K562 (cell line): ENCODE results near the gene OR8B4. TPM values are rescaled to one million over a fixed set of nuclear protein-coding genes. Genes with fewer than 3 reads are reported as not detected.

ENCODE experiments used
- C11orf30 ChIP-seq: fragments of 450-650 bp; IDR thresholded peaks from 2 replicates; pipeline ENCODE4 v1.6.1; 2016; ENCODE audit warnings: low read depth, mild to moderate bottlenecking
- CLOCK ChIP-seq: fragments of 250-450 bp; sonication (Bioruptor Pico); IDR thresholded peaks from 2 replicates; pipeline ENCODE4 v1.4.0; 2020; ENCODE audit warnings: mild to moderate bottlenecking, moderate library complexity, borderline replicate concordance
- CTBP1 ChIP-seq: fragments of 450-650 bp; IDR thresholded peaks from 2 replicates; pipeline ENCODE4 v1.6.1; 2016; ENCODE audit warnings: borderline replicate concordance
- E2F1 ChIP-seq: sonication (generic); formaldehyde crosslinking; IDR thresholded peaks from 2 replicates; pipeline ENCODE4 v1.8.1; 2023; ENCODE audit warnings: mild to moderate bottlenecking, missing genetic modification reagents, moderate library complexity
- GTF2F1 ChIP-seq: IDR thresholded peaks from 2 replicates; pipeline ENCODE4 v1.6.1; 2011; ENCODE audit warnings: low read depth, low read length, improper control_type of control experiment
- JUND ChIP-seq, 2 experiments: IDR thresholded peaks; 2 replicates in 1 of 2; 3 replicates in 1 of 2; pipeline ENCODE4 v1.6.1; 2011; ENCODE audit warnings: borderline replicate concordance in 2 of 2, low read depth in 2 of 2, low read length in 2 of 2, improper control_type of control experiment in 1 of 2, missing biosample characterization in 1 of 2, missing genetic modification characterization in 1 of 2, missing genetic modification reagents in 1 of 2
- LCOR ChIP-seq: sonication (generic); formaldehyde crosslinking; IDR thresholded peaks from 2 replicates; pipeline ENCODE4 v1.8.0; 2022; ENCODE audit warnings: mild to moderate bottlenecking, missing genetic modification reagents
- MAFF ChIP-seq: IDR thresholded peaks from 2 replicates; pipeline ENCODE4 v1.6.1; 2012; ENCODE audit warnings: low read length, improper control_type of control experiment
- MCM3 ChIP-seq: fragments of 450-650 bp; IDR thresholded peaks from 2 replicates; pipeline ENCODE4 v1.6.1; 2016
- RUNX1 ChIP-seq: sonication (generic); IDR thresholded peaks from 2 replicates; pipeline ENCODE4 v1.6.1; 2016; ENCODE audit warnings: antibody characterized with exemption, low read depth
- SOX6 ChIP-seq: fragments of 450-650 bp; IDR thresholded peaks from 2 replicates; pipeline ENCODE4 v1.6.1; 2014; ENCODE audit warnings: mild to moderate bottlenecking
- TCF3 ChIP-seq: sonication (generic); formaldehyde crosslinking; IDR thresholded peaks from 2 replicates; pipeline ENCODE4 v1.4.0; 2020; ENCODE audit warnings: mild to moderate bottlenecking, missing genetic modification reagents
- ZFX ChIP-seq: sonication (generic); formaldehyde crosslinking; IDR thresholded peaks from 2 replicates; pipeline ENCODE4 v1.8.0; 2022; ENCODE audit warnings: mild to moderate bottlenecking, missing genetic modification reagents, moderate library complexity
- ZNF121 ChIP-seq: sonication (generic); formaldehyde crosslinking; conservative IDR thresholded peaks from 2 replicates; pipeline ENCODE4 v1.8.0; 2022; ENCODE audit warnings: missing genetic modification reagents
- ZNF444 ChIP-seq: fragments of 250-450 bp; sonication (Bioruptor Pico); IDR thresholded peaks from 2 replicates; pipeline ENCODE4 v1.4.0; 2020; ENCODE audit warnings: mild to moderate bottlenecking, moderate library complexity
- ZNF609 ChIP-seq: sonication (generic); formaldehyde crosslinking; IDR thresholded peaks from 2 replicates; pipeline ENCODE4 v1.8.1; 2023; ENCODE audit warnings: missing genetic modification reagents, mild to moderate bottlenecking, borderline replicate concordance
- ZNF695 ChIP-seq: fragments of 450-650 bp; formaldehyde crosslinking; IDR thresholded peaks from 2 replicates; pipeline ENCODE4 v1.4.0; 2020; ENCODE audit warnings: mild to moderate bottlenecking, moderate library complexity
- ZNF696 ChIP-seq: fragments of 250-450 bp; sonication (Bioruptor Pico); conservative IDR thresholded peaks from 2 replicates; pipeline ENCODE4 v1.4.0; 2020; ENCODE audit warnings: mild to moderate bottlenecking, moderate library complexity
- ZSCAN32 ChIP-seq: fragments of 450-650 bp; formaldehyde crosslinking; IDR thresholded peaks from 2 replicates; pipeline ENCODE4 v1.4.0; 2020; ENCODE audit warnings: mild to moderate bottlenecking, moderate library complexity
- polyA plus RNA-seq, 8 experiments: library from polyadenylated mRNA; depleted of rRNA in 4 of 8; stranded (reverse) in 5 of 8; unstranded in 3 of 8; fragments of >200 nt; fragmentation: Nextera tagmentation in 2 of 8; fragmentation: Illumina TruSeq in 1 of 8; extraction: Ambion mirVana in 2 of 8; extraction: Trizol in 1 of 8; gene quantifications; 2 replicates each; pipeline versions ENCODE4 v1.2.1 to v1.2.3, GENCODE V29; 2011 to 2014; ENCODE audit warnings: inconsistent platforms in 1 of 8, missing spikeins in 1 of 8
- total RNA-seq, 7 experiments: library from RNA; depleted of rRNA in 6 of 7; stranded (reverse); fragments of >200 nt in 6 of 7; fragmentation: Illumina TruSeq in 2 of 7; extraction: Trizol in 2 of 7; gene quantifications; 2 replicates each; pipeline versions ENCODE4 v1.2.1 to v1.2.3, GENCODE V29; 2011 to 2021; ENCODE audit warnings: low replicate concordance in 1 of 7
- TF ChIP-seq, protein P1 (sequence below): IDR thresholded peaks from 2 replicates; pipeline ENCODE4 v1.6.1; 2016; ENCODE audit warnings: missing genetic modification characterization, missing compliant biosample characterization

OR8B4 gene
- total and polyA plus RNA-seq, 9 of the 15 experiments (the other 6 are each of a cell fraction or from before 2014, with no cell fraction given): not detected

- TF ChIP-seq CLOCK (CRISPR knock-in tag) (no peak), GTF2F1 (no peak), CTBP1 (peak; percentile 74; the same call in 1 of the 2 replicates), ZNF609 (CRISPR knock-in tag) (no peak), ZNF696 (CRISPR knock-in tag) (no peak), LCOR (CRISPR knock-in tag) (peak; percentile 87; the same call in 1 of the 2 replicates), ZNF444 (CRISPR knock-in tag) (no peak), JUND (IDR thresholded peaks at IDR 0.05; ENCODE audit: borderline replicate concordance, low read depth, low read length) (peak; percentile 79; the same call in 1 of the 2 replicates), JUND (tag; IDR thresholded peaks at IDR 0.05; ENCODE audit: borderline replicate concordance, low read depth, low read length) (peak; percentile 80; the same call in 2 of the 3 replicates), C11orf30 (peak; percentile 89), TCF3 (CRISPR knock-in tag) (peak; percentile 36), ZNF695 (CRISPR knock-in tag) (no peak), E2F1 (CRISPR knock-in tag) (no peak), SOX6 (peak; percentile 92), MAFF (peak; percentile 87; the same call in 1 of the 2 replicates), ZNF121 (no peak), MCM3 (no peak), RUNX1 (no peak), ZFX (CRISPR knock-in tag) (no peak), ZSCAN32 (CRISPR knock-in tag) (no peak)
- TF ChIP-seq, protein P1, sequence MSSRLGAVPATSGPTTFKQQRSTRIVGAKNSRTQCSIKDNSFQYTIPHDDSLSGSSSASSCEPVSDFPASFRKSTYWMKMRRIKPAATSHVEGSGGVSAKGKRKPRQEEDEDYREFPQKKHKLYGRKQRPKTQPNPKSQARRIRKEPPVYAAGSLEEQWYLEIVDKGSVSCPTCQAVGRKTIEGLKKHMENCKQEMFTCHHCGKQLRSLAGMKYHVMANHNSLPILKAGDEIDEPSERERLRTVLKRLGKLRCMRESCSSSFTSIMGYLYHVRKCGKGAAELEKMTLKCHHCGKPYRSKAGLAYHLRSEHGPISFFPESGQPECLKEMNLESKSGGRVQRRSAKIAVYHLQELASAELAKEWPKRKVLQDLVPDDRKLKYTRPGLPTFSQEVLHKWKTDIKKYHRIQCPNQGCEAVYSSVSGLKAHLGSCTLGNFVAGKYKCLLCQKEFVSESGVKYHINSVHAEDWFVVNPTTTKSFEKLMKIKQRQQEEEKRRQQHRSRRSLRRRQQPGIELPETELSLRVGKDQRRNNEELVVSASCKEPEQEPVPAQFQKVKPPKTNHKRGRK (tag): no peak
Measured at GRCh38 chr11:124440608-124441007, 15.9 kb upstream of the OR8B4 start (continued).
